ENCODE results near the gene ME3. TPM values are rescaled to one million over a fixed set of nuclear protein-coding genes. Genes with fewer than 3 reads are reported as not detected.

Gene ME3
- total RNA-seq, 1 donor, result 56.9 TPM

- TF ChIP-seq CTCF (IDR thresholded peaks at IDR 0.05; ENCODE audit: insufficient read depth, low read length), result no peak
- no peak for DNase-seq (ENCODE audit: low read depth)
- no peak overlapping the region for H3K4me3 ChIP-seq (ENCODE audit: low read depth, low read length)
Observed at GRCh38 chr11:86398106-86398505, 274.3 kb downstream of the ME3 start.

GRCh38 chr11:86397351-86397750, 275.1 kb downstream of the ME3 start:
- no peak overlapping the region for H3K4me3 ChIP-seq (ENCODE audit: low read depth, low read length)
- no peak for TF ChIP-seq CTCF (IDR thresholded peaks at IDR 0.05; ENCODE audit: insufficient read depth, low read length)
- no peak for DNase-seq (ENCODE audit: low read depth)

GRCh38 chr11:86396396-86396795, 276.0 kb downstream of the ME3 start:
- TF ChIP-seq CTCF (IDR thresholded peaks at IDR 0.05; ENCODE audit: insufficient read depth, low read length), result no peak
- H3K4me3 ChIP-seq (ENCODE audit: low read depth, low read length), result no peak overlapping the region
- DNase-seq (ENCODE audit: low read depth), result peak; percentile 36

- H3K4me3 ChIP-seq (ENCODE audit: low read depth, low read length), result no peak overlapping the region
- no peak for TF ChIP-seq CTCF (IDR thresholded peaks at IDR 0.05; ENCODE audit: insufficient read depth, low read length)
- DNase-seq (ENCODE audit: low read depth), result no peak
Observed at GRCh38 chr11:86395061-86395551, 277.3 kb downstream of the ME3 start.

Other genes starting within 250 kb of the ME3 start
- 132 and 410 TPM in 2 replicates for gene PRSS23, start 127.9 kb upstream of the ME3 start, total RNA-seq (ENCODE audit: low replicate concordance)

All from fibroblast of the aortic adventitia (primary cell).